Keratinocyte (primary cell): ENCODE data around the gene KASH5. TPM values are rescaled to one million over a fixed set of nuclear protein-coding genes. Genes with fewer than 3 reads are reported as not detected.

ENCODE experiments used
- DNase-seq: peaks from one replicate; pipeline ENCODE4 v3.0.0-alpha.2; 2011; ENCODE audit warnings: low read depth, missing footprints, low spot score
- FAIRE-seq: peaks from 2 replicates; lab custom pipeline; 2011; peaks lifted over from hg19 to GRCh38; lab: Jason Lieb, UNC
- H2AFZ ChIP-seq: 2 replicates; pipeline ENCODE4 v1.6.0; 2012; ENCODE audit warnings: low read length, control low read depth, inconsistent platforms; ENCODE audit not compliant: control insufficient read depth
- H3K27ac ChIP-seq: 2 replicates; pipeline ENCODE4 v1.5.1; 2011; ENCODE audit warnings: low read length; ENCODE audit not compliant: control insufficient read depth, insufficient read depth
- H3K27me3 ChIP-seq: 3 replicates; pipeline ENCODE4 v1.6.0; 2011; ENCODE audit warnings: low read length; ENCODE audit not compliant: control insufficient read depth, insufficient read depth; ENCODE audit errors: extremely low read depth
- H3K36me3 ChIP-seq, 2 experiments: 2 replicates in 1 of 2; 3 replicates in 1 of 2; pipeline ENCODE4 v1.5.1; 2011; ENCODE audit warnings: low read length in 2 of 2, mild to moderate bottlenecking in 1 of 2; ENCODE audit not compliant: control insufficient read depth in 2 of 2, insufficient read depth in 2 of 2; ENCODE audit errors: extremely low read depth in 1 of 2
- H3K4me1 ChIP-seq: 3 replicates; pipeline ENCODE4 v1.5.1; 2011; ENCODE audit warnings: low read length; ENCODE audit not compliant: control insufficient read depth, insufficient read depth; ENCODE audit errors: extremely low read depth
- H3K4me2 ChIP-seq: 3 replicates; pipeline ENCODE4 v1.6.0; 2011; ENCODE audit warnings: low read depth, low read length; ENCODE audit not compliant: control insufficient read depth, insufficient read depth; ENCODE audit errors: extremely low read depth
- H3K4me3 ChIP-seq, 3 experiments: fragments of 200-600 bp in 1 of 3; sonication (generic) in 1 of 3; 2 replicates in 2 of 3; 3 replicates in 1 of 3; pipeline ENCODE4 v1.5.1; 2011 to 2016; ENCODE audit warnings: low read length in 3 of 3, mild to moderate bottlenecking in 3 of 3, control low read depth in 2 of 3, inconsistent platforms in 1 of 3, low read depth in 1 of 3, mixed read lengths in 1 of 3, mixed run types in 1 of 3, moderate library complexity in 1 of 3; ENCODE audit not compliant: control insufficient read depth in 2 of 3, insufficient read depth in 2 of 3; ENCODE audit errors: extremely low read depth in 1 of 3
- H3K79me2 ChIP-seq: 2 replicates; pipeline ENCODE4 v1.6.0; 2012; ENCODE audit warnings: low read length; ENCODE audit not compliant: control insufficient read depth, insufficient read depth
- H3K9ac ChIP-seq: 3 replicates; pipeline ENCODE4 v1.6.0; 2011; ENCODE audit warnings: low read length; ENCODE audit not compliant: control insufficient read depth, insufficient read depth; ENCODE audit errors: extremely low read depth
- H3K9me1 ChIP-seq: 3 replicates; pipeline ENCODE4 v1.6.0; 2011; ENCODE audit warnings: low read length; ENCODE audit not compliant: control insufficient read depth, insufficient read depth; ENCODE audit errors: extremely low read depth
- H3K9me3 ChIP-seq: 2 replicates; pipeline ENCODE4 v1.5.1; 2012; ENCODE audit warnings: low read depth, low read length; ENCODE audit not compliant: control insufficient read depth
- H4K20me1 ChIP-seq: 3 replicates; pipeline ENCODE4 v1.6.0; 2011; ENCODE audit warnings: low read length; ENCODE audit not compliant: control insufficient read depth, insufficient read depth; ENCODE audit errors: extremely low read depth
- EZH2 ChIP-seq: IDR thresholded peaks from one replicate; pipeline ENCODE4 v1.6.1; 2012; ENCODE audit warnings: inconsistent platforms, mild to moderate bottlenecking, low read length, moderate library complexity
- dilution Hi-C: fragments of 300-500 bp; cut with MboI; formaldehyde crosslinking; loops from one replicate; pipeline ENCODE4 v1.7.0; 2020; ENCODE audit warnings: low sequenced_read_pairs; ENCODE audit not compliant: extremely low pct_ligation_motif_present
- polyA plus RNA-seq, 5 experiments: library from polyadenylated mRNA; depleted of rRNA in 3 of 5; stranded (reverse) in 3 of 5; stranded (forward) in 1 of 5; unstranded in 1 of 5; fragments of >200 nt; gene quantifications; 1 replicate in 1 of 5; 2 replicates in 3 of 5; 3 replicates in 1 of 5; pipeline versions ENCODE4 v1.2.1 to v1.2.3, GENCODE V29; 2011 to 2012; ENCODE audit warnings: missing spikeins in 2 of 5, low read depth in 1 of 5, low replicate concordance in 1 of 5
- TF ChIP-seq, protein P1 (sequence below), 3 experiments: IDR thresholded peaks in 1 of 3; conservative IDR thresholded peaks in 1 of 3; optimal IDR thresholded peaks in 1 of 3; 2 replicates in 2 of 3; 3 replicates in 1 of 3; pipeline versions ENCODE3 to v1.5.1; 2011; ENCODE audit warnings: low read length in 3 of 3, mild to moderate bottlenecking in 3 of 3, moderate library complexity in 2 of 3, control low read depth in 1 of 3, inconsistent platforms in 1 of 3; ENCODE audit not compliant: insufficient read depth in 2 of 3; ENCODE audit errors: extremely low read depth in 1 of 3

The KASH5 gene
- polyA plus RNA-seq, 1 donor (not counting 4 experiments of a cell fraction or from before 2014, with no cell fraction given) = not detected

DNA sequence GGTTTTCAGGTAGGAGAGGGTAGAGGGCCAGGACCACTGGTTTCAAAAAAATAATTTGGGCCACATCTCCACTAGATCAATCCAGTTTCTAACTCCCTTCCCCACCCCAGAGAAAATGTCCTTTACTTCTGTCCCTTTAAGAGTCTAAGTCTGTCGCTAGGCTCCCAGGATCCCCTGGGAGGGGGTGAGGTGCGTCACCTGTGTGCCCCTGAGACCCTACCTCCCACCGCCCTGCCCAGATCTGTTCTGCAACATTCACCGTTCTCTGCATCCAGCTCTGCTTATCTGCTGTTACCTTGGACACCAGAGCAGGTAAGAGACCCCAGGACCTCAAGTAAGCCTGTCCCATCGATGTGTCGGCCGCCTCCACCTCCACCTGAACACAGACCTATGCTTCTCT lies 37.1 kb downstream of the KASH5 start, which contains the start of gene GFY:
Gene GFY (plus strand): TSS at position 211 of the 400 bp plus-strand sequence. CDS start 1,043 bp downstream, outside the sequence.
- Histone ChIP-seq H3K27ac (no peak within 1 kb of the TSS), H3K79me2 (no peaks in the 10 kb centered on the region), H2AFZ (no peak within 1 kb of the TSS), H4K20me1 (no peaks in the 10 kb centered on the region), H3K4me2 (no peak within 1 kb of the TSS), H3K4me3 (no peak within 1 kb of the TSS), H3K4me1 (peaks cover 7% of the 10 kb centered on the region), H3K27me3 (peaks cover 92% of the 10 kb centered on the region), H3K36me3 (no peaks in the 10 kb centered on the region), H3K9ac (no peak within 1 kb of the TSS), H3K9me1 (no peaks in the 10 kb centered on the region), H3K9me3 (no peaks in the 10 kb centered on the region)
- DNase-seq (no peak), FAIRE-seq (no peak)
- dilution Hi-C loops = no loop called here
- TF ChIP-seq, protein P1, sequence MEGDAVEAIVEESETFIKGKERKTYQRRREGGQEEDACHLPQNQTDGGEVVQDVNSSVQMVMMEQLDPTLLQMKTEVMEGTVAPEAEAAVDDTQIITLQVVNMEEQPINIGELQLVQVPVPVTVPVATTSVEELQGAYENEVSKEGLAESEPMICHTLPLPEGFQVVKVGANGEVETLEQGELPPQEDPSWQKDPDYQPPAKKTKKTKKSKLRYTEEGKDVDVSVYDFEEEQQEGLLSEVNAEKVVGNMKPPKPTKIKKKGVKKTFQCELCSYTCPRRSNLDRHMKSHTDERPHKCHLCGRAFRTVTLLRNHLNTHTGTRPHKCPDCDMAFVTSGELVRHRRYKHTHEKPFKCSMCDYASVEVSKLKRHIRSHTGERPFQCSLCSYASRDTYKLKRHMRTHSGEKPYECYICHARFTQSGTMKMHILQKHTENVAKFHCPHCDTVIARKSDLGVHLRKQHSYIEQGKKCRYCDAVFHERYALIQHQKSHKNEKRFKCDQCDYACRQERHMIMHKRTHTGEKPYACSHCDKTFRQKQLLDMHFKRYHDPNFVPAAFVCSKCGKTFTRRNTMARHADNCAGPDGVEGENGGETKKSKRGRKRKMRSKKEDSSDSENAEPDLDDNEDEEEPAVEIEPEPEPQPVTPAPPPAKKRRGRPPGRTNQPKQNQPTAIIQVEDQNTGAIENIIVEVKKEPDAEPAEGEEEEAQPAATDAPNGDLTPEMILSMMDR (optimal IDR thresholded peaks at IDR 0.05 in 1 of 3, IDR thresholded peaks at IDR 0.05 in 1 of 3, conservative IDR thresholded peaks at IDR 0.05 in 1 of 3; ENCODE audit: extremely low read depth in 1 of 3, insufficient read depth in 2 of 3, low read length in 3 of 3) = no peak
- no peak for TF ChIP-seq EZH2

DNA sequence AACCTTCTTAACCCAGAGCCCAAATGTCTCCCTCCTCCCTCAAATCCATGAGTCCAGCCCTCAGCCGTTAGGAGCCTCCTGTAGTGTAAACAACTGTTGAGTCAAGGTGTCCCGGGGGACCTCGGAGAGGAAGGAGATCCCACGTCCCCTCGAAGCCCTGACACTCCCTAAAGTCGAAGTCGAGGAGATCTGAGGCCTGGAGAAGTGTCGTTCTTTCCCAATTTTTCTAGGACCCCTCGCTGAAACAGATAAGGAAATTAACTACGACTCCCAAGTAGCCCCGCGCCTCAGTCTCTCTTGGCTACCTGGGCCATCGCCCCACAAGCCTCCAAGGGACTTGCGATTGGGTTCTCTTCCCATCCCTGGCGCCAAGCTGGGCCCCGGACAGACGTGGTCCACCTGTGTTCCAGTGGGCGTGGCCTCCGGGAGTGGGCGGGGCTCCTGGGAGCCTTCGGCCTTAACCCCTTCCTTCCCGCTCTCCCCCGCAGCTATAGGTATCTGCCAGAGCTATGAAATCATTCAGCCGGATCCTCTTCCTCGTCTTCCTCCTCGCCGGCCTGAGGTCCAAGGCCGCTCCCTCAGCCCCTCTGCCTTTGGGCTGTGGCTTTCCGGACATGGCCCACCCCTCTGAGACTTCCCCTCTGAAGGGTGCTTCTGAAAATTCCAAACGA lies 38.0 kb downstream of the KASH5 start:
- TF ChIP-seq, protein P1 (optimal IDR thresholded peaks at IDR 0.05 in 1 of 3, IDR thresholded peaks at IDR 0.05 in 1 of 3, conservative IDR thresholded peaks at IDR 0.05 in 1 of 3; ENCODE audit: extremely low read depth in 1 of 3, insufficient read depth in 2 of 3, low read length in 3 of 3) = no peak
- peak; percentile 30 for TF ChIP-seq EZH2
- Histone ChIP-seq H3K36me3 (no peaks in the 10 kb centered on the region), H3K27me3 (peaks cover 92% of the 10 kb centered on the region), H3K9ac (no peak overlapping the region), H3K4me2 (no peak overlapping the region), H3K79me2 (no peaks in the 10 kb centered on the region), H3K4me1 (peaks cover 7% of the 10 kb centered on the region), H3K9me3 (no peaks in the 10 kb centered on the region), H3K27ac (no peak overlapping the region), H2AFZ (no peak overlapping the region), H4K20me1 (no peaks in the 10 kb centered on the region), H3K4me3 (no peak overlapping the region), H3K9me1 (no peaks in the 10 kb centered on the region)
- FAIRE-seq (no peak), DNase-seq (no peak)
- dilution Hi-C loops = no loop called here
